SK-N-SH (cell line): ENCODE data around the gene CPPED1.

Experiments used
- EZH2phosphoT487 ChIP-seq: fragments of 200-600 bp; sonication (generic); IDR thresholded peaks from 2 replicates; pipeline ENCODE4 v1.6.1; 2017; ENCODE audit warnings: low read depth, mixed run types, mild to moderate bottlenecking, antibody characterized with exemption, moderate library complexity, borderline replicate concordance
- JUND ChIP-seq: IDR thresholded peaks from 2 replicates; pipeline ENCODE4 v1.4.0; 2012
- RAD21 ChIP-seq: IDR thresholded peaks from 2 replicates; pipeline ENCODE4 v1.6.1; 2012; ENCODE audit warnings: mild to moderate bottlenecking, low read length
- TF ChIP-seq, protein P1 (sequence below): fragments of 200-600 bp; sonication (generic); IDR thresholded peaks from 2 replicates; pipeline ENCODE4 v1.6.1; 2017; ENCODE audit warnings: antibody characterized with exemption, mild to moderate bottlenecking, moderate library complexity
- TF ChIP-seq, protein P2 (sequence below): IDR thresholded peaks from 2 replicates; pipeline ENCODE4 v1.6.1; 2012; ENCODE audit warnings: mild to moderate bottlenecking, low read depth, low read length, moderate library complexity
- TF ChIP-seq, protein P3 (sequence below): fragments of 150-350 bp; IDR thresholded peaks from 2 replicates; pipeline ENCODE4 v1.6.1; 2016; ENCODE audit warnings: mild to moderate bottlenecking, low read depth, low read length

DNA sequence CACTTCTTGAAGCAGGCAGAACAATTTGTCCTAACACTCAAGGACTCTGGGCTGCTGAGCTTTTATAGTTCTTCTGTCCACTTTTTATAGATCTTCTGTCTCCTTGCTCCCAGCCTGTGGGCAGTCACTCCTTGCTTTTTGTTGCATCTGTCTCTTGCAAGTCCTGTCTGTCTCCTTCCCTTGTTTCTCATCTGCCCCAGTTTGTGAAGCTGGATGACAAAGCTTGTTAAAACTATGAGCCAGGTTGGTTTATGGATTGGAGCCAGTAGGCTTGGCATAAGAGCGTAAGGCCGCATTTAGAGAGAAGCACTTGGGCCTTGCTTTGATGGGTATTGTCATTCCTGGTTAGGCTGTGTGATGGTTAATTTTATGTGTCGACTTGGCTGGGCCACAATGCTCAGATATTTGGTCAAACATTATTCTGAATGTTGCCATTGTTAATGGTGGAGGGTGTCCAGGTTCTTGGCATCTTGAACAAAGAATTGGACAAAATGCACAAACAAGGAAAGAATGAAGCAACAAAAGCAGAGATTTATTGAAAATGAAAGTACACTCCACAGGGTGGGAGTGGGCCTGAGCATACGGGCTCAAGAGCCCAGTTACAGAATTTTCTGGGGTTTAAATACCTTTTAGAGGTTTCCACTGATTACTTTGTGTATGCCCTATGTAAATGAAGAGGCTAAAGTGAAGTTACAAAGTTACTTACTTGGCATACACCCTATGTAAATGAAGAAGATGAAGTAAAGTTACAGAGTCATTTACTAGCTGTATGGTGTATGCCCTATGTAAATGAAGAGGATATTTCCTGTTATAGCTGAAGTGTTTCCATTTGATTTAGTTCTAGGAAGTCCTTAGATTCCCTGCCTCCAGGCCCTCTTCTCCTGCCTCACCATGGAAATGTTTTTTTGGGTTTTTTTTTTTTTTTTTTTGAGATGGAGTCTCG, 8.0 kb upstream of the CPPED1 start:
- TF ChIP-seq RAD21 (no peak), EZH2phosphoT487 (no peak), JUND (no peak)
- TF ChIP-seq, protein P1, sequence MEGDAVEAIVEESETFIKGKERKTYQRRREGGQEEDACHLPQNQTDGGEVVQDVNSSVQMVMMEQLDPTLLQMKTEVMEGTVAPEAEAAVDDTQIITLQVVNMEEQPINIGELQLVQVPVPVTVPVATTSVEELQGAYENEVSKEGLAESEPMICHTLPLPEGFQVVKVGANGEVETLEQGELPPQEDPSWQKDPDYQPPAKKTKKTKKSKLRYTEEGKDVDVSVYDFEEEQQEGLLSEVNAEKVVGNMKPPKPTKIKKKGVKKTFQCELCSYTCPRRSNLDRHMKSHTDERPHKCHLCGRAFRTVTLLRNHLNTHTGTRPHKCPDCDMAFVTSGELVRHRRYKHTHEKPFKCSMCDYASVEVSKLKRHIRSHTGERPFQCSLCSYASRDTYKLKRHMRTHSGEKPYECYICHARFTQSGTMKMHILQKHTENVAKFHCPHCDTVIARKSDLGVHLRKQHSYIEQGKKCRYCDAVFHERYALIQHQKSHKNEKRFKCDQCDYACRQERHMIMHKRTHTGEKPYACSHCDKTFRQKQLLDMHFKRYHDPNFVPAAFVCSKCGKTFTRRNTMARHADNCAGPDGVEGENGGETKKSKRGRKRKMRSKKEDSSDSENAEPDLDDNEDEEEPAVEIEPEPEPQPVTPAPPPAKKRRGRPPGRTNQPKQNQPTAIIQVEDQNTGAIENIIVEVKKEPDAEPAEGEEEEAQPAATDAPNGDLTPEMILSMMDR: no peak
- TF ChIP-seq, protein P2, sequence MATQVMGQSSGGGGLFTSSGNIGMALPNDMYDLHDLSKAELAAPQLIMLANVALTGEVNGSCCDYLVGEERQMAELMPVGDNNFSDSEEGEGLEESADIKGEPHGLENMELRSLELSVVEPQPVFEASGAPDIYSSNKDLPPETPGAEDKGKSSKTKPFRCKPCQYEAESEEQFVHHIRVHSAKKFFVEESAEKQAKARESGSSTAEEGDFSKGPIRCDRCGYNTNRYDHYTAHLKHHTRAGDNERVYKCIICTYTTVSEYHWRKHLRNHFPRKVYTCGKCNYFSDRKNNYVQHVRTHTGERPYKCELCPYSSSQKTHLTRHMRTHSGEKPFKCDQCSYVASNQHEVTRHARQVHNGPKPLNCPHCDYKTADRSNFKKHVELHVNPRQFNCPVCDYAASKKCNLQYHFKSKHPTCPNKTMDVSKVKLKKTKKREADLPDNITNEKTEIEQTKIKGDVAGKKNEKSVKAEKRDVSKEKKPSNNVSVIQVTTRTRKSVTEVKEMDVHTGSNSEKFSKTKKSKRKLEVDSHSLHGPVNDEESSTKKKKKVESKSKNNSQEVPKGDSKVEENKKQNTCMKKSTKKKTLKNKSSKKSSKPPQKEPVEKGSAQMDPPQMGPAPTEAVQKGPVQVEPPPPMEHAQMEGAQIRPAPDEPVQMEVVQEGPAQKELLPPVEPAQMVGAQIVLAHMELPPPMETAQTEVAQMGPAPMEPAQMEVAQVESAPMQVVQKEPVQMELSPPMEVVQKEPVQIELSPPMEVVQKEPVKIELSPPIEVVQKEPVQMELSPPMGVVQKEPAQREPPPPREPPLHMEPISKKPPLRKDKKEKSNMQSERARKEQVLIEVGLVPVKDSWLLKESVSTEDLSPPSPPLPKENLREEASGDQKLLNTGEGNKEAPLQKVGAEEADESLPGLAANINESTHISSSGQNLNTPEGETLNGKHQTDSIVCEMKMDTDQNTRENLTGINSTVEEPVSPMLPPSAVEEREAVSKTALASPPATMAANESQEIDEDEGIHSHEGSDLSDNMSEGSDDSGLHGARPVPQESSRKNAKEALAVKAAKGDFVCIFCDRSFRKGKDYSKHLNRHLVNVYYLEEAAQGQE: no peak
- TF ChIP-seq, protein P3, sequence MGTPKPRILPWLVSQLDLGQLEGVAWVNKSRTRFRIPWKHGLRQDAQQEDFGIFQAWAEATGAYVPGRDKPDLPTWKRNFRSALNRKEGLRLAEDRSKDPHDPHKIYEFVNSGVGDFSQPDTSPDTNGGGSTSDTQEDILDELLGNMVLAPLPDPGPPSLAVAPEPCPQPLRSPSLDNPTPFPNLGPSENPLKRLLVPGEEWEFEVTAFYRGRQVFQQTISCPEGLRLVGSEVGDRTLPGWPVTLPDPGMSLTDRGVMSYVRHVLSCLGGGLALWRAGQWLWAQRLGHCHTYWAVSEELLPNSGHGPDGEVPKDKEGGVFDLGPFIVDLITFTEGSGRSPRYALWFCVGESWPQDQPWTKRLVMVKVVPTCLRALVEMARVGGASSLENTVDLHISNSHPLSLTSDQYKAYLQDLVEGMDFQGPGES: no peak
